ENCODE measurements around the gene KIAA0825. TPM values are rescaled to one million over a fixed set of nuclear protein-coding genes. Genes with fewer than 3 reads are reported as not detected.

The KIAA0825 gene
- total and polyA plus RNA-seq, 2 donors = 0.87 to 3.1 TPM

- WGBS = 99% methylated on average over 1 of the region's 1 CpG
- no peaks in the 10 kb centered on the region for H3K9me3 ChIP-seq (ENCODE audit: control insufficient read depth in 2 of 2, insufficient read depth in 1 of 2, low read length in 1 of 2)
- no peak for DNase-seq (ENCODE audit: low read depth in 6 of 9, low spot score in 9 of 9)
- H3K27me3 ChIP-seq (ENCODE audit: control insufficient read depth in 2 of 2, insufficient read depth in 1 of 2, low read length in 1 of 2) = no peaks in the 10 kb centered on the region
- no peaks in the 10 kb centered on the region for H3K4me1 ChIP-seq (ENCODE audit: control insufficient read depth in 2 of 2, insufficient read depth in 2 of 2, low read length in 2 of 2)
- H3K27ac ChIP-seq (ENCODE audit: low read depth in 1 of 2, low read length in 1 of 2) = no peak overlapping the region
- no peaks in the 10 kb centered on the region for H3K36me3 ChIP-seq (ENCODE audit: control insufficient read depth in 2 of 2, insufficient read depth in 2 of 2, low read length in 1 of 2)
- H3K4me3 ChIP-seq (ENCODE audit: low read length in 2 of 2) = no peak overlapping the region
Observed at GRCh38 chr5:94337617-94338016, 280.8 kb downstream of the KIAA0825 start.

- Histone ChIP-seq H3K9me3 (ENCODE audit: control insufficient read depth in 2 of 2, insufficient read depth in 1 of 2, low read length in 1 of 2) (no peaks in the 10 kb centered on the region), H3K4me1 (ENCODE audit: control insufficient read depth in 2 of 2, insufficient read depth in 2 of 2, low read length in 2 of 2) (no peaks in the 10 kb centered on the region), H3K4me3 (ENCODE audit: low read length in 2 of 2) (no peak overlapping the region), H3K36me3 (ENCODE audit: control insufficient read depth in 2 of 2, insufficient read depth in 2 of 2, low read length in 1 of 2) (no peaks in the 10 kb centered on the region), H3K27ac (ENCODE audit: low read depth in 1 of 2, low read length in 1 of 2) (no peak overlapping the region), H3K27me3 (ENCODE audit: control insufficient read depth in 2 of 2, insufficient read depth in 1 of 2, low read length in 1 of 2) (no peaks in the 10 kb centered on the region)
- 98% methylated on average over 2 of the region's 2 CpGs for WGBS
- no peak for DNase-seq (ENCODE audit: low read depth in 6 of 9, low spot score in 9 of 9)
Observed at GRCh38 chr5:94335936-94336335, 282.5 kb downstream of the KIAA0825 start.

GRCh38 chr5:94329115-94329514, 289.3 kb downstream of the KIAA0825 start:
- 99% methylated on average over 1 of the region's 1 CpG for WGBS
- no peaks in the 10 kb centered on the region for H3K4me1 ChIP-seq (ENCODE audit: control insufficient read depth in 2 of 2, insufficient read depth in 2 of 2, low read length in 2 of 2)

GRCh38 chr5:94326586-94326985, 291.8 kb downstream of the KIAA0825 start:
- H3K9me3 ChIP-seq (ENCODE audit: control insufficient read depth in 2 of 2, insufficient read depth in 1 of 2, low read length in 1 of 2) = no peaks in the 10 kb centered on the region
- H3K36me3 ChIP-seq (ENCODE audit: control insufficient read depth in 2 of 2, insufficient read depth in 2 of 2, low read length in 1 of 2) = no peaks in the 10 kb centered on the region
- no peak overlapping the region for H3K4me3 ChIP-seq (ENCODE audit: low read length in 2 of 2)
- WGBS = 98% methylated on average over 5 of the region's 5 CpGs
- no peak for DNase-seq (ENCODE audit: low read depth in 6 of 9, low spot score in 9 of 9)
- no peak overlapping the region for H3K27ac ChIP-seq (ENCODE audit: low read depth in 1 of 2, low read length in 1 of 2)
- no peaks in the 10 kb centered on the region for H3K4me1 ChIP-seq (ENCODE audit: control insufficient read depth in 2 of 2, insufficient read depth in 2 of 2, low read length in 2 of 2)
- H3K27me3 ChIP-seq (ENCODE audit: control insufficient read depth in 2 of 2, insufficient read depth in 1 of 2, low read length in 1 of 2) = no peaks in the 10 kb centered on the region

More at GRCh38 chr5:94329115-94329514, 289.3 kb downstream of the KIAA0825 start:
- Histone ChIP-seq H3K36me3 (ENCODE audit: control insufficient read depth in 2 of 2, insufficient read depth in 2 of 2, low read length in 1 of 2) (no peaks in the 10 kb centered on the region), H3K27me3 (ENCODE audit: control insufficient read depth in 2 of 2, insufficient read depth in 1 of 2, low read length in 1 of 2) (no peaks in the 10 kb centered on the region), H3K4me3 (ENCODE audit: low read length in 2 of 2) (no peak overlapping the region), H3K9me3 (ENCODE audit: control insufficient read depth in 2 of 2, insufficient read depth in 1 of 2, low read length in 1 of 2) (no peaks in the 10 kb centered on the region), H3K27ac (ENCODE audit: low read depth in 1 of 2, low read length in 1 of 2) (no peak overlapping the region)
- DNase-seq (ENCODE audit: low read depth in 6 of 9, low spot score in 9 of 9) = no peak

- H3K27ac ChIP-seq (ENCODE audit: low read depth in 1 of 2, low read length in 1 of 2) = no peak overlapping the region
- no peaks in the 10 kb centered on the region for H3K27me3 ChIP-seq (ENCODE audit: control insufficient read depth in 2 of 2, insufficient read depth in 1 of 2, low read length in 1 of 2)
- H3K9me3 ChIP-seq (ENCODE audit: control insufficient read depth in 2 of 2, insufficient read depth in 1 of 2, low read length in 1 of 2) = no peaks in the 10 kb centered on the region
- H3K4me1 ChIP-seq (ENCODE audit: control insufficient read depth in 2 of 2, insufficient read depth in 2 of 2, low read length in 2 of 2) = no peaks in the 10 kb centered on the region
- H3K4me3 ChIP-seq (ENCODE audit: low read length in 2 of 2) = no peak overlapping the region
- no peak for DNase-seq (ENCODE audit: low read depth in 6 of 9, low spot score in 9 of 9)
- 97% methylated on average over 6 of the region's 6 CpGs for WGBS
- no peaks in the 10 kb centered on the region for H3K36me3 ChIP-seq (ENCODE audit: control insufficient read depth in 2 of 2, insufficient read depth in 2 of 2, low read length in 1 of 2)
Observed at GRCh38 chr5:94316916-94317838, 301.2 kb downstream of the KIAA0825 start.

GRCh38 chr5:94314460-94315131, 303.8 kb downstream of the KIAA0825 start:
- Histone ChIP-seq H3K4me3 (ENCODE audit: low read length in 2 of 2) (no peak overlapping the region), H3K9me3 (ENCODE audit: control insufficient read depth in 2 of 2, insufficient read depth in 1 of 2, low read length in 1 of 2) (no peaks in the 10 kb centered on the region), H3K27me3 (ENCODE audit: control insufficient read depth in 2 of 2, insufficient read depth in 1 of 2, low read length in 1 of 2) (no peaks in the 10 kb centered on the region), H3K27ac (ENCODE audit: low read depth in 1 of 2, low read length in 1 of 2) (no peak overlapping the region), H3K36me3 (ENCODE audit: control insufficient read depth in 2 of 2, insufficient read depth in 2 of 2, low read length in 1 of 2) (no peaks in the 10 kb centered on the region), H3K4me1 (ENCODE audit: control insufficient read depth in 2 of 2, insufficient read depth in 2 of 2, low read length in 2 of 2) (no peaks in the 10 kb centered on the region)
- no peak for DNase-seq (ENCODE audit: low read depth in 6 of 9, low spot score in 9 of 9)
- 96% methylated on average over 7 of the region's 7 CpGs for WGBS

GRCh38 chr5:94313696-94314095, 304.7 kb downstream of the KIAA0825 start:
- WGBS = 97% methylated on average over 3 of the region's 3 CpGs
- no peak overlapping the region for H3K27ac ChIP-seq (ENCODE audit: low read depth in 1 of 2, low read length in 1 of 2)
- no peaks in the 10 kb centered on the region for H3K4me1 ChIP-seq (ENCODE audit: control insufficient read depth in 2 of 2, insufficient read depth in 2 of 2, low read length in 2 of 2)

GRCh38 chr5:94313188-94313587, 305.2 kb downstream of the KIAA0825 start:
- 94% methylated on average over 3 of the region's 3 CpGs for WGBS
- H3K4me3 ChIP-seq (ENCODE audit: low read length in 2 of 2) = no peak overlapping the region

More at GRCh38 chr5:94313696-94314095, 304.7 kb downstream of the KIAA0825 start:
- DNase-seq (ENCODE audit: low read depth in 6 of 9, low spot score in 9 of 9) = no peak
- no peak overlapping the region for H3K4me3 ChIP-seq (ENCODE audit: low read length in 2 of 2)
- H3K36me3 ChIP-seq (ENCODE audit: control insufficient read depth in 2 of 2, insufficient read depth in 2 of 2, low read length in 1 of 2) = no peaks in the 10 kb centered on the region
- H3K9me3 ChIP-seq (ENCODE audit: control insufficient read depth in 2 of 2, insufficient read depth in 1 of 2, low read length in 1 of 2) = no peaks in the 10 kb centered on the region
- no peaks in the 10 kb centered on the region for H3K27me3 ChIP-seq (ENCODE audit: control insufficient read depth in 2 of 2, insufficient read depth in 1 of 2, low read length in 1 of 2)

GRCh38 chr5:94312298-94312697, 306.1 kb downstream of the KIAA0825 start:
- Histone ChIP-seq H3K36me3 (ENCODE audit: control insufficient read depth in 2 of 2, insufficient read depth in 2 of 2, low read length in 1 of 2) (no peaks in the 10 kb centered on the region), H3K27me3 (ENCODE audit: control insufficient read depth in 2 of 2, insufficient read depth in 1 of 2, low read length in 1 of 2) (no peaks in the 10 kb centered on the region), H3K9me3 (ENCODE audit: control insufficient read depth in 2 of 2, insufficient read depth in 1 of 2, low read length in 1 of 2) (no peaks in the 10 kb centered on the region), H3K27ac (ENCODE audit: low read depth in 1 of 2, low read length in 1 of 2) (no peak overlapping the region), H3K4me1 (ENCODE audit: control insufficient read depth in 2 of 2, insufficient read depth in 2 of 2, low read length in 2 of 2) (no peaks in the 10 kb centered on the region), H3K4me3 (ENCODE audit: low read length in 2 of 2) (no peak overlapping the region)
- no peak for DNase-seq (ENCODE audit: low read depth in 6 of 9, low spot score in 9 of 9)
- WGBS = 97% methylated on average over 5 of the region's 5 CpGs

More at GRCh38 chr5:94313188-94313587, 305.2 kb downstream of the KIAA0825 start:
- Histone ChIP-seq H3K4me1 (ENCODE audit: control insufficient read depth in 2 of 2, insufficient read depth in 2 of 2, low read length in 2 of 2) (no peaks in the 10 kb centered on the region), H3K9me3 (ENCODE audit: control insufficient read depth in 2 of 2, insufficient read depth in 1 of 2, low read length in 1 of 2) (no peaks in the 10 kb centered on the region), H3K27me3 (ENCODE audit: control insufficient read depth in 2 of 2, insufficient read depth in 1 of 2, low read length in 1 of 2) (no peaks in the 10 kb centered on the region), H3K36me3 (ENCODE audit: control insufficient read depth in 2 of 2, insufficient read depth in 2 of 2, low read length in 1 of 2) (no peaks in the 10 kb centered on the region), H3K27ac (ENCODE audit: low read depth in 1 of 2, low read length in 1 of 2) (no peak overlapping the region)
- no peak for DNase-seq (ENCODE audit: low read depth in 6 of 9, low spot score in 9 of 9)

Measured in thymus (tissue), 11 donors.